SW480 (cell line): ENCODE data around the gene RABEP1.

Experiments used
- DNase-seq: peaks from one replicate; pipeline ENCODE4 v3.0.0-alpha.2; 2016; ENCODE audit warnings: low spot score

RABEP1 gene

GRCh38 chr17:5364156-5364555 lies 82.1 kb downstream of the RABEP1 start:
- DNase-seq: no peak

GRCh38 chr17:5364696-5365095 lies 82.6 kb downstream of the RABEP1 start:
- DNase-seq: no peak

GRCh38 chr17:5365831-5366230 lies 83.7 kb downstream of the RABEP1 start:
- no peak for DNase-seq

- DNase-seq: no peak
Measured at GRCh38 chr17:5370411-5370810, 88.3 kb downstream of the RABEP1 start.

GRCh38 chr17:5373112-5373511 lies 91.0 kb downstream of the RABEP1 start:
- DNase-seq: no peak

- no peak for DNase-seq
Measured at GRCh38 chr17:5378566-5379207, 96.6 kb downstream of the RABEP1 start.

- no peak for DNase-seq
Measured at GRCh38 chr17:5379351-5380107, 97.4 kb downstream of the RABEP1 start.

GRCh38 chr17:5380491-5381135 lies 98.5 kb downstream of the RABEP1 start:
- no peak for DNase-seq

GRCh38 chr17:5381542-5381941 lies 99.5 kb downstream of the RABEP1 start:
- DNase-seq: no peak

GRCh38 chr17:5391678-5392077 lies 109.6 kb downstream of the RABEP1 start:
- no peak for DNase-seq

- DNase-seq: no peak
Measured at GRCh38 chr17:5396612-5397011, 114.5 kb downstream of the RABEP1 start.

GRCh38 chr17:5399767-5400166 lies 117.7 kb downstream of the RABEP1 start:
- no peak for DNase-seq

GRCh38 chr17:5405400-5405799 lies 123.3 kb downstream of the RABEP1 start:
- no peak for DNase-seq

GRCh38 chr17:5408186-5408585 lies 126.1 kb downstream of the RABEP1 start:
- DNase-seq: no peak

- DNase-seq: no peak
Measured at GRCh38 chr17:5410594-5411272, 128.6 kb downstream of the RABEP1 start.

GRCh38 chr17:5413682-5414081 lies 131.6 kb downstream of the RABEP1 start:
- peak; percentile 80 for DNase-seq

- peak; percentile 21 for DNase-seq
Measured at GRCh38 chr17:5416901-5417300, 134.8 kb downstream of the RABEP1 start.

- peak; percentile 74 for DNase-seq
Measured at GRCh38 chr17:5418858-5419355, 136.8 kb downstream of the RABEP1 start.

GRCh38 chr17:5419356-5419958 lies 137.4 kb downstream of the RABEP1 start, which contains the start of gene NUP88:
NUP88 (minus strand) TSS chr17:5419662; CDS start chr17:5419650, 12 bp downstream.
- peak; percentile 98 for DNase-seq

GRCh38 chr17:5419959-5420653 lies 138.0 kb downstream of the RABEP1 start, which contains the start of gene RPAIN:
RPAIN (plus strand) TSS chr17:5420182; CDS start chr17:5420211, 29 bp downstream.
- peak; percentile 87 for DNase-seq

GRCh38 chr17:5422505-5422904 lies 140.4 kb downstream of the RABEP1 start:
- peak; percentile 37 for DNase-seq
